ENCODE data around the gene FAM50B.

Gene FAM50B

DNA sequence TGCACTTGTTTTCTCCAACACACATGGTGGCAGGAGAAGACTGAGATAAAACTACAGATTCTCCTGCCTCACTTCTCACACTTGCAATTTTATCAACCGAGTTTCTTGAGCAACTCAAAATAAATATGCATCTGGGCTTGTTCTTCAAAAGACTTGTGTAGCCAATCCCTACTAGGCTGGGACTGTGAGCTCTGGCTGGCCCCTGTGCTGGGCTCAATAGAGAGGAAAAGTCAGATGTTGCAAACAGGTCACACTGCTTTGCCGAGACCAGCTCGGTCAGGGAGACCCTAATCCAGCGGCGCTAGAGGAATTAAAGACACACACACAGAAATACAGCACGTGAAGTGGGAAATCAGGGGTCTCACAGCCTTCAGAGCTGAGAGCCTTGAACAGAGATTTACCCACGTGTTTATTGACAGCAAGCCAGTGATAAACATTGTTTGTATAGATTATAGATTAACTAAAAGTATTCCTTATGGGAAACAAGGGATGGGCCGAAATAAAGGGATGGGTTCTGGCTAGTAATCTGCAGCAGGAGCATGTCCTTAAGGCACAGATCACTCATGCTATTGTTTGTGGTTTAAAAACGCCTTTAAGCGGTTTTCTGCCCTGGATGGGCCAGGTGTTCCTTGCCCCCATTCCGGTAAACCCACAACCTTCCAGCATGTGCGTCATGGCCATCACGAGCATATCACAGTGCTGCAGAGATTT lies 32.7 kb downstream of the FAM50B start:
- H3K9me3 ChIP-seq (ENCODE audit: control insufficient read depth, insufficient read depth, low read length) = no peaks in the 10 kb centered on the region
- H3K27me3 ChIP-seq (ENCODE audit: control insufficient read depth, low read length) = peaks cover 5% of the 10 kb centered on the region
- no peaks in the 10 kb centered on the region for H4K20me1 ChIP-seq (ENCODE audit: control insufficient read depth, insufficient read depth, low read depth, low read length)
- no peaks in the 10 kb centered on the region for H3K9me2 ChIP-seq (replicated peaks; ENCODE audit: control insufficient read depth, low read length)
- no peaks in the 10 kb centered on the region for H3K4me1 ChIP-seq (ENCODE audit: control insufficient read depth, low read length)
- no peak overlapping the region for H3K4me3 ChIP-seq (ENCODE audit: low read length)
- no peak for TF ChIP-seq EZH2phosphoT487 (IDR thresholded peaks at IDR 0.05; ENCODE audit: borderline replicate concordance, low read length)
- TF ChIP-seq, protein P1, sequence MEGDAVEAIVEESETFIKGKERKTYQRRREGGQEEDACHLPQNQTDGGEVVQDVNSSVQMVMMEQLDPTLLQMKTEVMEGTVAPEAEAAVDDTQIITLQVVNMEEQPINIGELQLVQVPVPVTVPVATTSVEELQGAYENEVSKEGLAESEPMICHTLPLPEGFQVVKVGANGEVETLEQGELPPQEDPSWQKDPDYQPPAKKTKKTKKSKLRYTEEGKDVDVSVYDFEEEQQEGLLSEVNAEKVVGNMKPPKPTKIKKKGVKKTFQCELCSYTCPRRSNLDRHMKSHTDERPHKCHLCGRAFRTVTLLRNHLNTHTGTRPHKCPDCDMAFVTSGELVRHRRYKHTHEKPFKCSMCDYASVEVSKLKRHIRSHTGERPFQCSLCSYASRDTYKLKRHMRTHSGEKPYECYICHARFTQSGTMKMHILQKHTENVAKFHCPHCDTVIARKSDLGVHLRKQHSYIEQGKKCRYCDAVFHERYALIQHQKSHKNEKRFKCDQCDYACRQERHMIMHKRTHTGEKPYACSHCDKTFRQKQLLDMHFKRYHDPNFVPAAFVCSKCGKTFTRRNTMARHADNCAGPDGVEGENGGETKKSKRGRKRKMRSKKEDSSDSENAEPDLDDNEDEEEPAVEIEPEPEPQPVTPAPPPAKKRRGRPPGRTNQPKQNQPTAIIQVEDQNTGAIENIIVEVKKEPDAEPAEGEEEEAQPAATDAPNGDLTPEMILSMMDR (IDR thresholded peaks at IDR 0.05; ENCODE audit: low read depth, low read length, poor library complexity, severe bottlenecking) = no peak
- no peak overlapping the region for H3K27ac ChIP-seq (ENCODE audit: low read depth, low read length)
- no peak overlapping the region for H3K4me2 ChIP-seq (ENCODE audit: low read length)
- H3K79me2 ChIP-seq (ENCODE audit: control insufficient read depth, low read length) = no peaks in the 10 kb centered on the region
- H3F3A ChIP-seq (ENCODE audit: control insufficient read depth, insufficient read depth) = no peaks in the 10 kb centered on the region
- H3K36me3 ChIP-seq (ENCODE audit: control insufficient read depth, low read length) = no peaks in the 10 kb centered on the region

DNA sequence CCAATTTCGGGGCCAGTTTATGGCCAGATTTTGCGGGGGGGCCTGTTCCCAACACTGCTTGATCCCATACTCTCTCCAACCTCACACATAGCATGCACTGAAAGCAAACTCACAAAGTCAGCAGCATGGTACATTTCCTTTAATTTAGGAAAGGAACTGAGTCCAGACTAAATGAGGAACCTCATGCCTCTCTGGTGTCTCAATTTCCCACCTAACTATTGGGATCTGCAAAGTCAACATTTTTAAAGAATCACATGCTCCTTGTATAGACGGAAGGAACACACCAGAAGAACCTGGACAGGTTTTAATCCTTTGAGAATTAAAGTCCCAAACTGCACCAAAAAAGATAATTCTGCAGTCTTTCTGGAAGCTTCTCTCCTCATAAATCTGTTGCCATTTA lies 33.3 kb downstream of the FAM50B start:
- Histone ChIP-seq H3K4me2 (ENCODE audit: low read length) (no peak overlapping the region), H3K27ac (ENCODE audit: low read depth, low read length) (no peak overlapping the region), H3K4me3 (ENCODE audit: low read length) (no peak overlapping the region)

DNA sequence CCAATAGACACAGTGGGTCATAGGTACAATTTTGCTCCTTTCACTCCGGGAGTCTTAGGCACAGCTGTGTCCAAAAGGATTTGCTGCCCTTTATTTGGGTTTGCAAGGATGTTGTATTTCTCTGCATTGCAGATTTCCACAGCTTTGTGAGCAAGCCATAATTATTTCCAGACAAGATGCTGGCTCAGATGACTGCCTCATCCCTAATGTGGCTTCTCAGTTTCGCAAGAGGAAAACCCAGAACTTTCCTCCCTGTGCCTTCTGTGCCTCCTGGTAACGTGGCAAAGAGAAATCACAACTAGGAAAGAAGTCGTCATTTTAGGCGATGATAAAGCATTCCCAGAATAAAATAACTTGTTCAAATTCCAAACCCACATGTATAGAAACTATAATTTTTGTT lies 33.7 kb downstream of the FAM50B start:
- no peak for TF ChIP-seq EZH2phosphoT487 (IDR thresholded peaks at IDR 0.05; ENCODE audit: borderline replicate concordance, low read length)
- TF ChIP-seq, protein P1 (IDR thresholded peaks at IDR 0.05; ENCODE audit: low read depth, low read length, poor library complexity, severe bottlenecking) = no peak
- H3K4me2 ChIP-seq (ENCODE audit: low read length) = no peak overlapping the region
- H3K79me2 ChIP-seq (ENCODE audit: control insufficient read depth, low read length) = no peaks in the 10 kb centered on the region
- no peak overlapping the region for H3K4me3 ChIP-seq (ENCODE audit: low read length)
- no peaks in the 10 kb centered on the region for H3K4me1 ChIP-seq (ENCODE audit: control insufficient read depth, low read length)
- peaks cover 5% of the 10 kb centered on the region for H3K27me3 ChIP-seq (ENCODE audit: control insufficient read depth, low read length)
- no peaks in the 10 kb centered on the region for H3K36me3 ChIP-seq (ENCODE audit: control insufficient read depth, low read length)
- H3K27ac ChIP-seq (ENCODE audit: low read depth, low read length) = no peak overlapping the region
- no peaks in the 10 kb centered on the region for H4K20me1 ChIP-seq (ENCODE audit: control insufficient read depth, insufficient read depth, low read depth, low read length)
- no peaks in the 10 kb centered on the region for H3F3A ChIP-seq (ENCODE audit: control insufficient read depth, insufficient read depth)
- no peaks in the 10 kb centered on the region for H3K9me3 ChIP-seq (ENCODE audit: control insufficient read depth, insufficient read depth, low read length)
- no peaks in the 10 kb centered on the region for H3K9me2 ChIP-seq (replicated peaks; ENCODE audit: control insufficient read depth, low read length)

More for the DNA sequence above, 33.3 kb downstream of the FAM50B start:
- Histone ChIP-seq H3K4me1 (ENCODE audit: control insufficient read depth, low read length) (no peaks in the 10 kb centered on the region), H3K9me3 (ENCODE audit: control insufficient read depth, insufficient read depth, low read length) (no peaks in the 10 kb centered on the region), H3K9me2 (replicated peaks; ENCODE audit: control insufficient read depth, low read length) (no peaks in the 10 kb centered on the region), H3F3A (ENCODE audit: control insufficient read depth, insufficient read depth) (no peaks in the 10 kb centered on the region), H3K27me3 (ENCODE audit: control insufficient read depth, low read length) (peaks cover 5% of the 10 kb centered on the region), H3K36me3 (ENCODE audit: control insufficient read depth, low read length) (no peaks in the 10 kb centered on the region), H4K20me1 (ENCODE audit: control insufficient read depth, insufficient read depth, low read depth, low read length) (no peaks in the 10 kb centered on the region), H3K79me2 (ENCODE audit: control insufficient read depth, low read length) (no peaks in the 10 kb centered on the region)
- TF ChIP-seq, protein P1 (IDR thresholded peaks at IDR 0.05; ENCODE audit: low read depth, low read length, poor library complexity, severe bottlenecking) = no peak
- TF ChIP-seq EZH2phosphoT487 (IDR thresholded peaks at IDR 0.05; ENCODE audit: borderline replicate concordance, low read length) = no peak
